GM10248 (cell line): ENCODE results near the gene COL23A1.
"Not testable (repeated sequence)": the region's sequence is repeated elsewhere in the genome, so short reads cannot be mapped to it uniquely, and the experiment has no call there.

ENCODE experiments used
- CTCF ChIA-PET: fragments of 300-600 bp; sonication (Branson Sonifier 250); formaldehyde crosslinking; extraction: SDS; loops from one replicate; lab custom pipeline; 2021; ENCODE audit warnings: antibody characterized with exemption; lab: Yijun Ruan, JAX
- POLR2A ChIA-PET: fragments of 350-650 bp; sonication (Branson Sonifier 250); formaldehyde crosslinking; extraction: SDS; loops from one replicate; lab custom pipeline; 2020; ENCODE audit warnings: antibody characterized with exemption; lab: Yijun Ruan, JAX
- DNase-seq: peaks from one replicate; pipeline ENCODE4 v3.0.0; 2012; ENCODE audit errors: extremely low spot score
- CTCF ChIP-seq: IDR thresholded peaks from 2 replicates; pipeline ENCODE4 v1.5.1; 2012; ENCODE audit warnings: mild to moderate bottlenecking, low read depth; ENCODE audit errors: extremely low read depth, missing control alignments, control extremely low read depth

Gene COL23A1

GRCh38 chr5:178590924-178591423, 781 bp upstream of the COL23A1 start:
- CTCF ChIA-PET, result interaction anchor here (1.4 kb wide), 1 partner anchor 310 kb away, joined by 7 read pairs; no protein-coding TSS in a partner anchor
- POLR2A ChIA-PET, result no interaction called here
- TF ChIP-seq CTCF, result no peak
- DNase-seq, result no peak

- CTCF ChIA-PET, result interaction anchor here (0.6 to 1.4 kb wide), 4 partner anchors 17 to 309 kb away, joined by 3 to 7 read pairs (median 3); no protein-coding TSS in a partner anchor
- TF ChIP-seq CTCF, result peak; percentile 7
- POLR2A ChIA-PET, result no interaction called here
- DNase-seq, result no peak
Observed at GRCh38 chr5:178589180-178590140, 733 bp downstream of the COL23A1 start.

- no peak for DNase-seq
- ChIA-PET CTCF (interaction anchor here (1.1 kb wide), 1 partner anchor 305 kb away, joined by 3 read pairs; no protein-coding TSS in a partner anchor), POLR2A (no interaction called here)
- TF ChIP-seq CTCF, result no peak
Observed at GRCh38 chr5:178588769-178589168, 1.4 kb downstream of the COL23A1 start.

GRCh38 chr5:178587763-178588611, 2.2 kb downstream of the COL23A1 start:
- ChIA-PET CTCF (interaction anchor here (1.0 to 1.1 kb wide), 3 partner anchors 8 to 304 kb away, joined by 3 read pairs; no protein-coding TSS in a partner anchor), POLR2A (no interaction called here)
- no peak for DNase-seq
- TF ChIP-seq CTCF, result no peak

- ChIA-PET CTCF (no interaction called here), POLR2A (no interaction called here)
- no peak for TF ChIP-seq CTCF
- no peak for DNase-seq
Observed at GRCh38 chr5:178586396-178586795, 3.8 kb downstream of the COL23A1 start.

GRCh38 chr5:178585421-178585820, 4.8 kb downstream of the COL23A1 start:
- POLR2A ChIA-PET, CTCF ChIA-PET: not testable (repeated sequence)
- DNase-seq, result peak; percentile 45
